Ishikawa (cell line): ENCODE results near the gene AZIN2.
A peak's percentile ranks its signal among the peaks of the same experiment; 100 is the strongest.

Experiments
- CEBPB ChIP-seq: IDR thresholded peaks from 2 replicates; pipeline ENCODE4 v1.6.1; 2012
- CREB1 ChIP-seq: IDR thresholded peaks from 2 replicates; pipeline ENCODE4 v1.6.1; 2012; ENCODE audit warnings: low read depth
- EGR1 ChIP-seq: IDR thresholded peaks from 2 replicates; pipeline ENCODE4 v1.6.1; 2012
- EP300 ChIP-seq: IDR thresholded peaks from 2 replicates; pipeline ENCODE4 v1.6.1; 2012; ENCODE audit warnings: borderline replicate concordance
- FOXM1 ChIP-seq: IDR thresholded peaks from 2 replicates; pipeline ENCODE4 v1.6.1; 2012; ENCODE audit warnings: low read depth, borderline replicate concordance
- MAX ChIP-seq: IDR thresholded peaks from 2 replicates; pipeline ENCODE4 v1.6.1; 2012
- NFIC ChIP-seq: IDR thresholded peaks from 2 replicates; pipeline ENCODE4 v1.6.1; 2012
- RAD21 ChIP-seq: IDR thresholded peaks from 2 replicates; pipeline ENCODE4 v1.6.1; 2012; ENCODE audit warnings: low read depth
- REST ChIP-seq: IDR thresholded peaks from 2 replicates; pipeline ENCODE4 v1.6.1; 2012; ENCODE audit warnings: low read depth, mild to moderate bottlenecking
- TAF1 ChIP-seq: IDR thresholded peaks from 2 replicates; pipeline ENCODE4 v1.6.1; 2012; ENCODE audit warnings: low read depth, mild to moderate bottlenecking
- TCF12 ChIP-seq: IDR thresholded peaks from 2 replicates; pipeline ENCODE4 v1.6.1; 2012; ENCODE audit warnings: low read depth
- TEAD4 ChIP-seq: IDR thresholded peaks from 2 replicates; pipeline ENCODE4 v1.6.1; 2012
- USF1 ChIP-seq: IDR thresholded peaks from 2 replicates; pipeline ENCODE4 v1.6.1; 2012
- YY1 ChIP-seq: IDR thresholded peaks from 2 replicates; pipeline ENCODE4 v1.6.1; 2012; ENCODE audit warnings: low read depth
- ZBTB7A ChIP-seq: IDR thresholded peaks from 2 replicates; pipeline ENCODE4 v1.6.1; 2012; ENCODE audit warnings: low read depth

Gene AZIN2

GRCh38 chr1:33081554-33082305 lies 777 bp downstream of the AZIN2 start:
- TF ChIP-seq USF1 = no peak
- TF ChIP-seq ZBTB7A = no peak
- no peak for TF ChIP-seq NFIC
- TF ChIP-seq FOXM1 = no peak
- no peak for TF ChIP-seq MAX
- TF ChIP-seq CEBPB = no peak
- TF ChIP-seq YY1 = no peak
- TF ChIP-seq TCF12 = no peak
- no peak for TF ChIP-seq EGR1
- no peak for TF ChIP-seq EP300
- no peak for TF ChIP-seq TEAD4
- TF ChIP-seq CREB1 = no peak
- TF ChIP-seq RAD21 = no peak

- no peak for TF ChIP-seq RAD21
- TF ChIP-seq MAX = no peak
- TF ChIP-seq TEAD4 = no peak
- no peak for TF ChIP-seq CREB1
- no peak for TF ChIP-seq TCF12
- TF ChIP-seq FOXM1 = no peak
- no peak for TF ChIP-seq CEBPB
- TF ChIP-seq USF1 = no peak
- TF ChIP-seq ZBTB7A = no peak
- no peak for TF ChIP-seq EP300
- no peak for TF ChIP-seq NFIC
- TF ChIP-seq YY1 = no peak
- TF ChIP-seq REST = no peak
- TF ChIP-seq EGR1 = no peak
These were observed 1.7 kb downstream of the AZIN2 start for GRCh38 chr1:33082575-33083108.

- no peak for TF ChIP-seq TAF1
- peak; percentile 57 for TF ChIP-seq CEBPB
These were observed 4.4 kb downstream of the AZIN2 start for GRCh38 chr1:33085332-33085731.

GRCh38 chr1:33086384-33086850 lies 5.5 kb downstream of the AZIN2 start:
- TF ChIP-seq MAX (no peak), RAD21 (peak; percentile 85), CEBPB (no peak), EP300 (no peak)

- no peak for TF ChIP-seq TAF1
- no peak for TF ChIP-seq FOXM1
These were observed 6.7 kb downstream of the AZIN2 start for GRCh38 chr1:33087677-33088076.

- TF ChIP-seq EP300 (no peak), TAF1 (no peak), REST (no peak), CREB1 (no peak), MAX (no peak), NFIC (no peak), ZBTB7A (no peak), TCF12 (no peak), TEAD4 (no peak), USF1 (no peak), YY1 (no peak), EGR1 (no peak), RAD21 (no peak), FOXM1 (no peak), CEBPB (no peak)
These were observed 7.4 kb downstream of the AZIN2 start for GRCh38 chr1:33088119-33088906.
